ENCODE results near the gene TMEM42. TPM values are rescaled to one million over a fixed set of nuclear protein-coding genes. Genes with fewer than 3 reads are reported as not detected.
A peak's percentile ranks its signal among the peaks of the same experiment; 100 is the strongest.

The TMEM42 gene
- polyA plus RNA-seq, 1 of the 3 experiments (the other 2 are of a cell fraction), result 32.8 TPM

DNA sequence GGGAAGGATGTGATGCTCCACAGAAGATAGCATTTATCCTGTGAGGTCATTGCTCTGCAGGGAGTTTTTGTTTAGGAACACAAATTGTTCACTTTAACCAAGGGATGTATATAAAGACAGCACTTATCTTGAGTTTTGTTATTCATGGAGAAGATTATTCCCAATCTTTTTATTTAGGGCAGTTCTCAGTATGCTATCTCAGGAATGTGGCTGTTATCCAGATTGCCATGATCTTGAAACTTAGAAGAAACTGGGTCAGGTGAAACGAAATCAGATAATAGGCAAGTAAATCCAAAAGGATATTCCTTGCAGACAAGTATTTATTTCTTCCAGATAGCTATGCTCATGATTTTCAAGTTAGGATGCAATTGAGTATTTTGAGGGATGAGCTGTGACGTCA is 19.3 kb upstream of the TMEM42 start (continued):
- TF ChIP-seq TCF12 (IDR thresholded peaks at IDR 0.05) (no peak), CHD2 (IDR thresholded peaks at IDR 0.05; ENCODE audit: low read length, partially characterized antibody) (no peak), YY1 (IDR thresholded peaks at IDR 0.05; ENCODE audit: low read depth) (no peak), RXRA (IDR thresholded peaks at IDR 0.05; ENCODE audit: borderline replicate concordance, low read depth) (no peak)

DNA sequence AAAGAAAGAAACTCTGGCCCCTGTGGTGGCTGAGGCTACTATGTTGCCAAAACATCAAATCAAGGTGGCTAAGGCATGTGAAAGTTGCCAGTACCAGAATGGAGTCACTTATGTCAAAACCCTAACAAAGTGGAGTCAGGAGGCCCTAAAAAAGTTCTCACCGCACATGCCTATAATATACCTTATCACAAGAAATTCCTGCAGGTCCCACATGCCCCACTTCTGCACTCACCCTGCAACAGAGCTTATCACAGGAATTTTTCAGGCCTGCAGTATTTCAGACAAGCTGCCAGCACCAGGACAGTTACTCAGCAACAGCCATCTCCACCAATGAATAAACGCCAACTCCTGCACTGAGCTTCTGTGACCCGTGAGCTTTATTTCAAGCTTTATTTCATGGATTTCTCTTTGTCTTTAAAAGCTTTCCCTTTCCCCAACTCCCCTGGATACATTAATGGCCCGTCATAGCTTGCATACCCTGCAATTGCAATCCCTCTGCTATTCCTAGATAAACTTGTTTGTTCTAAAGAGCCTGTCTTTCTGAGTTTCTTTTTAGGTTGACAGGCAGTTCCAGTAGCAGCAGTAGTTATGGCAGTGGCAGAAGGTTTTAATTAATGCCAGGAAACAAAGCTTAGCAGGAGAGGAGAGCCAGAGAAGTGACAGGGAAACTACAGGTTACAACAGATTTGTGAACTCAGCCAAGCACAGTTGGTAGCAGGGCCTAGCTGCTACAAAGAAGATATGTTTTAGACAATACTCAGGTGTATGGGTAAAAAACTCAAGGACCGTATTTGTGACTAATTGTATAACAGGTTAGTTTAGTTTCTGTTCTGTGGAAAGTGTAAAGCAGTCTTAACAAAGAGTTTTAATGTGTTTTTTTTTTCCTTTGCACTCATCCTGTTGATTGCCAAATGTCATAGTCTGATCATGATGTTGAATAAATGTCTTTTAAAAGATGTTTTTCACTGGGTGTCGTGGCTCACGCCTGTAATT is 15.9 kb upstream of the TMEM42 start:
- DNase-seq, result peak; percentile 59
- ChIA-PET CTCF (interaction anchor here (1.7 to 2.1 kb wide), 2 partner anchors 11 to 14 kb away, joined by 5 to 7 read pairs; no protein-coding TSS in a partner anchor), POLR2A (interaction anchor here (1.0 to 1.5 kb wide), 3 partner anchors 13 to 336 kb away, joined by 3 to 5 read pairs (median 5); no protein-coding TSS in a partner anchor)
- Histone ChIP-seq H3F3A (replicated peaks; ENCODE audit: insufficient read depth) (no peaks in the 10 kb centered on the region), H3K27me3 (ENCODE audit: insufficient read depth) (no peaks in the 10 kb centered on the region), H3K9me3 (no peaks in the 10 kb centered on the region), H3K27ac (ENCODE audit: low read depth in 2 of 2, low read length in 1 of 2) (peak overlapping the region; percentile 46 to 97), H3K79me2 (ENCODE audit: insufficient read depth) (no peaks in the 10 kb centered on the region), H4K20me1 (ENCODE audit: insufficient read depth) (no peaks in the 10 kb centered on the region), H3K9ac (no peak overlapping the region), H3K4me3 (ENCODE audit: low read depth in 2 of 2, low read length in 1 of 2) (peak overlapping the region; percentile 7 to 29; a peak in 3 of 4 replicates), H3K4me2 (peak overlapping the region; percentile 11; the same call in 1 of the 2 replicates), H3K36me3 (replicated peaks in 1 of 2; ENCODE audit: control insufficient read depth in 1 of 2, insufficient read depth in 2 of 2, low read length in 1 of 2) (peaks cover 12 to 14% of the 10 kb centered on the region in 2 experiments), H3K9me2 (no peaks in the 10 kb centered on the region), H2AFZ (ENCODE audit: low read depth) (0 out of 2 replicates have a peak overlapping the region, but pooled peaks have one; percentile 32), H3K4me1 (ENCODE audit: control insufficient read depth in 1 of 2, insufficient read depth in 2 of 2, low read depth in 1 of 2, low read length in 1 of 2) (peaks cover 0 to 25% of the 10 kb centered on the region in 2 experiments; a peak in 2 of 4 replicates)
- WGBS (ENCODE audit: low lambda C conversion rate), result 46% methylated on average over 7 of the region's 7 CpGs
- TF ChIP-seq RFX5 (IDR thresholded peaks at IDR 0.05; ENCODE audit: low read length), result peak; percentile 68; the same call in 1 of the 2 replicates
- TF ChIP-seq, protein P1, sequence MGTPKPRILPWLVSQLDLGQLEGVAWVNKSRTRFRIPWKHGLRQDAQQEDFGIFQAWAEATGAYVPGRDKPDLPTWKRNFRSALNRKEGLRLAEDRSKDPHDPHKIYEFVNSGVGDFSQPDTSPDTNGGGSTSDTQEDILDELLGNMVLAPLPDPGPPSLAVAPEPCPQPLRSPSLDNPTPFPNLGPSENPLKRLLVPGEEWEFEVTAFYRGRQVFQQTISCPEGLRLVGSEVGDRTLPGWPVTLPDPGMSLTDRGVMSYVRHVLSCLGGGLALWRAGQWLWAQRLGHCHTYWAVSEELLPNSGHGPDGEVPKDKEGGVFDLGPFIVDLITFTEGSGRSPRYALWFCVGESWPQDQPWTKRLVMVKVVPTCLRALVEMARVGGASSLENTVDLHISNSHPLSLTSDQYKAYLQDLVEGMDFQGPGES (IDR thresholded peaks at IDR 0.05; ENCODE audit: low read depth, low read length), result no peak
- no peak for TF ChIP-seq GABPA (IDR thresholded peaks at IDR 0.05; ENCODE audit: low read depth)
- TF ChIP-seq, protein P2, sequence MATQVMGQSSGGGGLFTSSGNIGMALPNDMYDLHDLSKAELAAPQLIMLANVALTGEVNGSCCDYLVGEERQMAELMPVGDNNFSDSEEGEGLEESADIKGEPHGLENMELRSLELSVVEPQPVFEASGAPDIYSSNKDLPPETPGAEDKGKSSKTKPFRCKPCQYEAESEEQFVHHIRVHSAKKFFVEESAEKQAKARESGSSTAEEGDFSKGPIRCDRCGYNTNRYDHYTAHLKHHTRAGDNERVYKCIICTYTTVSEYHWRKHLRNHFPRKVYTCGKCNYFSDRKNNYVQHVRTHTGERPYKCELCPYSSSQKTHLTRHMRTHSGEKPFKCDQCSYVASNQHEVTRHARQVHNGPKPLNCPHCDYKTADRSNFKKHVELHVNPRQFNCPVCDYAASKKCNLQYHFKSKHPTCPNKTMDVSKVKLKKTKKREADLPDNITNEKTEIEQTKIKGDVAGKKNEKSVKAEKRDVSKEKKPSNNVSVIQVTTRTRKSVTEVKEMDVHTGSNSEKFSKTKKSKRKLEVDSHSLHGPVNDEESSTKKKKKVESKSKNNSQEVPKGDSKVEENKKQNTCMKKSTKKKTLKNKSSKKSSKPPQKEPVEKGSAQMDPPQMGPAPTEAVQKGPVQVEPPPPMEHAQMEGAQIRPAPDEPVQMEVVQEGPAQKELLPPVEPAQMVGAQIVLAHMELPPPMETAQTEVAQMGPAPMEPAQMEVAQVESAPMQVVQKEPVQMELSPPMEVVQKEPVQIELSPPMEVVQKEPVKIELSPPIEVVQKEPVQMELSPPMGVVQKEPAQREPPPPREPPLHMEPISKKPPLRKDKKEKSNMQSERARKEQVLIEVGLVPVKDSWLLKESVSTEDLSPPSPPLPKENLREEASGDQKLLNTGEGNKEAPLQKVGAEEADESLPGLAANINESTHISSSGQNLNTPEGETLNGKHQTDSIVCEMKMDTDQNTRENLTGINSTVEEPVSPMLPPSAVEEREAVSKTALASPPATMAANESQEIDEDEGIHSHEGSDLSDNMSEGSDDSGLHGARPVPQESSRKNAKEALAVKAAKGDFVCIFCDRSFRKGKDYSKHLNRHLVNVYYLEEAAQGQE (IDR thresholded peaks at IDR 0.05; ENCODE audit: low read depth, low read length), result peak; percentile 67; the same call in 1 of the 2 replicates
- TF ChIP-seq SIN3A (IDR thresholded peaks at IDR 0.05; ENCODE audit: borderline replicate concordance, low read depth, low read length), result 0 out of 2 replicates have a peak, but pooled peaks have one; percentile 28
- peak; percentile 31; the same call in 1 of the 2 replicates for TF ChIP-seq NFIC (IDR thresholded peaks at IDR 0.05; ENCODE audit: borderline replicate concordance)
- TF ChIP-seq POLR2AphosphoS5 (IDR thresholded peaks at IDR 0.05; ENCODE audit: low read depth, low read length), result peak; percentile 46; the same call in 1 of the 2 replicates
- TF ChIP-seq FOSL2 (IDR thresholded peaks at IDR 0.05; ENCODE audit: borderline replicate concordance, low read depth), result no peak
- peak; percentile 42 for TF ChIP-seq CHD2 (IDR thresholded peaks at IDR 0.05; ENCODE audit: low read length, partially characterized antibody)
- TF ChIP-seq RXRA (IDR thresholded peaks at IDR 0.05; ENCODE audit: borderline replicate concordance, low read depth), result no peak
- TF ChIP-seq NRF1 (IDR thresholded peaks at IDR 0.05; ENCODE audit: low read depth, low read length), result no peak
- no peak; the same call in 1 of the 2 replicates for TF ChIP-seq SMC3 (IDR thresholded peaks at IDR 0.05; ENCODE audit: low read depth, low read length)
- TF ChIP-seq TAF1 (IDR thresholded peaks at IDR 0.05; ENCODE audit: borderline replicate concordance, low read depth, low read length), result no peak
- TF ChIP-seq TCF12 (IDR thresholded peaks at IDR 0.05), result peak; percentile 88
- TF ChIP-seq, protein P3, sequence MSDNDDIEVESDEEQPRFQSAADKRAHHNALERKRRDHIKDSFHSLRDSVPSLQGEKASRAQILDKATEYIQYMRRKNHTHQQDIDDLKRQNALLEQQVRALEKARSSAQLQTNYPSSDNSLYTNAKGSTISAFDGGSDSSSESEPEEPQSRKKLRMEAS (IDR thresholded peaks at IDR 0.05; ENCODE audit: low read depth), result 0 out of 2 replicates have a peak, but pooled peaks have one; percentile 41
- TF ChIP-seq GATA2 (CRISPR knock-in tag; IDR thresholded peaks at IDR 0.05), result peak; percentile 75
- TF ChIP-seq EP300 (IDR thresholded peaks at IDR 0.05; ENCODE audit: borderline replicate concordance in 1 of 2, low read depth in 1 of 2, low read length in 1 of 2), result peak; percentile 49 to 77; a peak in 3 of 4 replicates
- no peak for TF ChIP-seq EZH2phosphoT487 (IDR thresholded peaks at IDR 0.05; ENCODE audit: borderline replicate concordance, low read depth)
- TF ChIP-seq RCOR1 (IDR thresholded peaks at IDR 0.05; ENCODE audit: low read length), result peak; percentile 99
- TF ChIP-seq, protein P4, sequence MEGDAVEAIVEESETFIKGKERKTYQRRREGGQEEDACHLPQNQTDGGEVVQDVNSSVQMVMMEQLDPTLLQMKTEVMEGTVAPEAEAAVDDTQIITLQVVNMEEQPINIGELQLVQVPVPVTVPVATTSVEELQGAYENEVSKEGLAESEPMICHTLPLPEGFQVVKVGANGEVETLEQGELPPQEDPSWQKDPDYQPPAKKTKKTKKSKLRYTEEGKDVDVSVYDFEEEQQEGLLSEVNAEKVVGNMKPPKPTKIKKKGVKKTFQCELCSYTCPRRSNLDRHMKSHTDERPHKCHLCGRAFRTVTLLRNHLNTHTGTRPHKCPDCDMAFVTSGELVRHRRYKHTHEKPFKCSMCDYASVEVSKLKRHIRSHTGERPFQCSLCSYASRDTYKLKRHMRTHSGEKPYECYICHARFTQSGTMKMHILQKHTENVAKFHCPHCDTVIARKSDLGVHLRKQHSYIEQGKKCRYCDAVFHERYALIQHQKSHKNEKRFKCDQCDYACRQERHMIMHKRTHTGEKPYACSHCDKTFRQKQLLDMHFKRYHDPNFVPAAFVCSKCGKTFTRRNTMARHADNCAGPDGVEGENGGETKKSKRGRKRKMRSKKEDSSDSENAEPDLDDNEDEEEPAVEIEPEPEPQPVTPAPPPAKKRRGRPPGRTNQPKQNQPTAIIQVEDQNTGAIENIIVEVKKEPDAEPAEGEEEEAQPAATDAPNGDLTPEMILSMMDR (IDR thresholded peaks at IDR 0.05), result no peak
- no peak; the same call in 1 of the 2 replicates for TF ChIP-seq FOXJ3 (CRISPR knock-in tag; IDR thresholded peaks at IDR 0.05)
